GM18519 (cell line): ENCODE measurements around the gene IL7R.
"Not testable (repeated sequence)": the region's sequence is repeated elsewhere in the genome, so short reads cannot be mapped to it uniquely, and the experiment has no call there.

Source experiments
- ATAC-seq: cut with Tn5 transposase; IDR thresholded peaks from one replicate; pipeline ENCODE4 v1.9.1; 2021; ENCODE audit warnings: mild to moderate bottlenecking, moderate library complexity; ENCODE audit not compliant: unreplicated experiment, low FRiP score

Gene IL7R

DNA sequence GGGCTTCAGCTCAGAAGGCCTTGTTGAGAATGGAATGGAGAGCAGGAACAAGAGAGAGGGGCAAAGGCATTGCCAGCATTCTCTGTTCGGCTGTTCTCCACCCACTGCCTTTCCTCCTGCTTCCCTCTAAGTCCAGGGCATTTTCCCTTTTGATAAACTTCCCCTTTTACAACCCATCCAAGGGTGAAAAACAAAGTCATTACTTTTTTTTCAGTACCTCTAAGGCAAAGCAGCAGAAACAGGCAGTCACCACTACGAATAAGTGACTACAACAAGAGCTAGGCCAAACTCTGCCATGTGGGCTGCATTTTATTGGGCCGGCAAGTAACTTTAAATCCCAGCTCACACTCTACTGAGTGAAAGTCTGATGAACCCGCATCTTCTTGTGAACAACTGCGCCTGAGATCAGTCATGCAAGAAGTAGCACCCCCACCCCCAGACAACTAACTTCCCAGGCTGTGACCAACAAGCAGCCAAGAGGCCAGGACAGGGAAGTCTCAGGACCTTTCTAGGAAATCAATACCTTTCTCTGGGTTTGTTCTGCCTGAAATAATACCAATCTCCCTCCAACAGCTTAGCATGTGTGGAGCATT is 13.1 kb downstream of the IL7R start:
- ATAC-seq, result no peak

DNA sequence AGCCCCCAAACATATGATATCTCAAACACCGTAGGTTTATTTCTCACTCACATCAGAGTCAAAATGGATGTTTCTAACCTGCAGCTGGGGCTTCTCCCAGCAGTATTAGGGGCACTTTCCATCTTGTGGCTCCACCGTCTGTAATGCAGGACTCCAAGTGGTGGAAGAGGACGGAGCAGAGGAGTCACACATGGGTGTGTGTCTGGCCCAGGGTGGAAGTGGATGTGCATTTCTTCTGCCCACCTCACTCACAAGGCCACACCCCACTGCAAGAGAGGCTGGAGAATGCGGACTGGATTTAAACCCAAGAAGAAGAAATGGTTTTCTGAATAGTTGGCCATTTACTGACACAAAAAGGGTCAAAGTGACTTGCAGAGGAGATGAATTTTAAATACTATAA is 13.9 kb downstream of the IL7R start:
- no peak for ATAC-seq

DNA sequence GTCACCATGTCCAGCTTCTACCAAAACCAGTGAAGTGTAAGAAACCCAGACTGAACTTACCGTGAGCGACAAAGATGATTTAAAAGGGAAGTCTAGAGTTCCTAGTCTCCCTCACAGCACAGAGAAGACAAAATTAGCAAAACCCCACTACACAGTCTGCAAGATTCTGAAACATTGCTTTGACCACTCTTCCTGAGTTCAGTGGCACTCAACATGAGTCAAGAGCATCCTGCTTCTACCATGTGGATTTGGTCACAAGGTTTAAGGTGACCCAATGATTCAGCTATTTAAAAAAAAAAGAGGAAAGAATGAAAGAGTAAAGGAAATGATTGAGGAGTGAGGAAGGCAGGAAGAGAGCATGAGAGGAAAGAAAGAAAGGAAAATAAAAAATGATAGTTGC is 19.8 kb downstream of the IL7R start:
- ATAC-seq, result peak; percentile 71

GRCh38 chr5:35876922-35877321 is 20.2 kb downstream of the IL7R start:
- ATAC-seq, result no peak

DNA sequence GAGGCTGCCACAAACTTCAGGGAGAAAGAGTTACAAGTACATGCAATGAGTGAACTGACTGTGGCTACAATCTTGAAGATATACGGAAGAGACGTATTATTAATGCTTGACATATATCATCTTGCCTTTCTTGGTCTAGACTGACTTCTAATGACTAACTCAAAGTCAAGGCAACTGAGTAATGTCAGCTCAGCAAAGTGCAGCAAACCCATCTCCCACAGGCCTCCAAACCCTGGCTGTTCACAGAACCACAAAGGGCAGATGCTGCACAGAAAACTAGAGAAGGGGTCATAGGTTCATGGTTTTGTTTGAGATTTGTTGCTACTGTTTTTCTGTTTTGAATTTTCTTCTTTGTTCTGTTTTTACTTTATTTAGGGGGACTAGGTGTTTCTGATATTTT is 21.0 kb downstream of the IL7R start:
- no peak for ATAC-seq

DNA sequence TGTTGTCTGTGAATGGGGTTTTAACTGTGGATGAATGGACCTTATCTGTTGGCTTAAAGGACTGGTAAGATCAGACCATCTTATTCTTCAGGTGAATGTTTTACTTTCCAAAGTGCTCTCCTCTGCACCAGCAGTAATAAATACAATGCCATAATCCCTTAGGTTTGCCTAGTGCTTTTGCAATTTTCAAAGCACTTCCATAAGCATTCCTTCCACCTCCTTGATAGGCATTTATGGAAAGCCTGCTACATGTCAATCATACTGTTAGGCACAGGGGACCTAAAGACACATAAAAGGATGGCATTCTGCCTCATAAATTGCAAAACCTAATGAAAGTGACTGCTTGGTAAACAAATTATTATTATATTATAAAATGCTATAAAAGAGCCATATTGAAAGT is 21.4 kb downstream of the IL7R start:
- no peak for ATAC-seq

DNA sequence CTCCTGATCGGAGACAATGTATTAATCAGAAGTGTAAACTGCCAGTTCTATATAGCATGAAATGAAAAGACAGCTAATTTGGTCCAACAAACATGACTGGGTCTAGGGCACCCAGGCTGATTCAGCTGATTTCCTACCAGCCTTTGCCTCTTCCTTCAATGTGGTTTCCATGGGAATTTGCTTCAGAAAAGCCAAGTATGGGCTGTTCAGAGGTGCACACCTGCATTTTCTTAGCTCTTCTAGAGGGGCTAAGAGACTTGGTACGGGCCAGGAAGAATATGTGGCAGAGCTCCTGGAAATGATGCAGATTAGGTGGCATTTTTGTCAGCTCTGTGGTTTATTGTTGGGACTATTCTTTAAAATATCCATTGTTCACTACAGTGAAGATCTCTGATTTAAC is 22.4 kb downstream of the IL7R start:
- no peak for ATAC-seq

DNA sequence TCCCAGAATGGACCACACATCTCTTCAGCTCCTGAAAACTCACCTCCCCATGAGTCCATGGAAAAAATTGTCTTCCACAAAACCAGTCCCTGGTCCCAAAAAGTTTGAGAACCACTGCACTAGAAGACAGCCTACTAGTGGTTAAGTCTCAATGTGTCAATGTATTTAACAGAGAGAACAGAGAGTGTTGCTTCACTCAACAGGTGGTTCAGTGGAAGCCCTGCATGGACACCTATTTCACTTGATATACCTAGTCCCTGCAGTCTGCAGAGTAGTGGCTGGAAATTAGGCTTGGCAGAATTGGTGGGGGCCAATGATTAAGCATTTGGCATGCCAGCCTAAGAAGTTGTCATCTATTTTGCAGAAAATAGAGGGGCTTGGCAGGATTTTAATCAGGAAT is 23.0 kb downstream of the IL7R start:
- ATAC-seq, result no peak

DNA sequence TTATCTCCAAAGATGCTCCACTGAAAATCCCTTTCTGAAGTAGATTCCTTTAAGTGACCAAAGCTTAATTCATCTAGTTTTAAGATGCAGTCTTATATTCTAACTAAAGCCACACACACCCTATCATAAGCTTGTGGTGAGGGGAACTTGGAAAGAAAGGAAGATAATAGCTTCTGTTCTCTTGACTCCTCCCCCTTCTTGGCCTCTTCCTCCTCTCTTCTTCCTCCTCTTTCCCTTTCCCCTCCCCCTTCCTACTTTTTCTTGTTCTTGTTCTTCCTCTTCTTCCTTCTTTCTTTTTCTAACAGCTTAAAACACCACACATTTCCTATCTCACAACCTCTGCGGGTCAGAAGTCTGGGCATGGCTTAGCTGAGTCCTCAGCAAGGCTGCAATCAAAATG is 23.5 kb downstream of the IL7R start:
- no peak for ATAC-seq

DNA sequence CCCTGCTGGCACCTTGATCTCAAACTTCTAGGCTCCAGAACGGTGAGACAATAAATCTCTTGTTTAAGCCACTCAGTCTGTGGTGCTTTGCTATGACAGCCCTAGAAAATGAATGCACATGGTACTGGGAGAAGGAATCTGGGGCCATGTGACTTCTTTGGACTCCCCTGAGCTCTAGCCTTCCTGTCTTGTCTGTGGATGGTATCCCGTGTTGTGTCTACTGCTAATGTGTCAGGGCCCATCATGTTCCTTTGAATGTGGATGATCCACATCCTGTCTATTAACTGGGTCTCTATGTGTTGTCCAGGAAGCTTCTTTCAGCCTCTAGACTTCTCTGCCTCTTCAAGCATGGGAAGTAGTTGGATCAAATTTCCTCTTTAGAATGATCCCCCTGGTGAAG is 25.1 kb downstream of the IL7R start:
- no peak for ATAC-seq

GRCh38 chr5:35884191-35884769 is 27.6 kb downstream of the IL7R start:
- ATAC-seq, result peak; percentile 88

GRCh38 chr5:35884773-35885172 is 28.1 kb downstream of the IL7R start:
- peak; percentile 22 for ATAC-seq

- no peak for ATAC-seq
Measured at GRCh38 chr5:35886381-35886780, 29.7 kb downstream of the IL7R start.

DNA sequence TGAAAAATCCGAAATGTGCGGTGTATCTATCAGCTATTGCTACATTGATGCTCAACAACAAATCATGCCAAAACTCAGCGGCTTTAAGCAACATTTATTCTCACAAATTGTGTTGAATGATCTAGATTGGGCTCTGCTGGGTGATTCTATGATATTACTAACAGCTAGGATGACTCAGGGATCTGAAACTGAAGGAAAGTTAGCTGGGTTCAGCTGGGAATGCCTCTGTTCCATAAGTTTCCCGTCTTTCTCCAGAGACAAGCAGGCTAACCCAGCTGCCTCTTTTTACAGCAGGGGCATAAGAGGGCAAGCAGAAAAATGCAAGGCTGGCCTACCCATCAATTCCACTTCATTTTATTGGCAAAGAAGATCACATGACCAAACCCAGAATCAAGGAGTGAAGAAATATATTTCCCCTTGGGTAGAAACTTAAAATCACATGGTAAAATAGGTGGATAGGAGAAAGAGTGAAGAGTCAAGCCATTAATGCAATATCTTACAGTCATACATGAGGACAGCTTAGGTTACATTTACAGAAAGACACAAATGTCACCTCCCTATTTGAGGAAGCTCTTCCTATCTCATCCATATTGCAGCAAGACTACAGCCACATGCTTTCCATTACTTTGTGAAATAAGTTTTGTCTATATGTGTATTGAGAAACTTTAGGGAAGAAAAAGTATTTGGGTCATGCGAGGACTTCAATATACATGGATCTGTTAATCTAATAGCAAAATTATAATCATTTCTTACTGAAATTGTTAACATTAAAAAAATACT is 30.8 kb downstream of the IL7R start:
- no peak for ATAC-seq

- ATAC-seq, result no peak
Measured at GRCh38 chr5:35890021-35891020, 33.6 kb downstream of the IL7R start.

DNA sequence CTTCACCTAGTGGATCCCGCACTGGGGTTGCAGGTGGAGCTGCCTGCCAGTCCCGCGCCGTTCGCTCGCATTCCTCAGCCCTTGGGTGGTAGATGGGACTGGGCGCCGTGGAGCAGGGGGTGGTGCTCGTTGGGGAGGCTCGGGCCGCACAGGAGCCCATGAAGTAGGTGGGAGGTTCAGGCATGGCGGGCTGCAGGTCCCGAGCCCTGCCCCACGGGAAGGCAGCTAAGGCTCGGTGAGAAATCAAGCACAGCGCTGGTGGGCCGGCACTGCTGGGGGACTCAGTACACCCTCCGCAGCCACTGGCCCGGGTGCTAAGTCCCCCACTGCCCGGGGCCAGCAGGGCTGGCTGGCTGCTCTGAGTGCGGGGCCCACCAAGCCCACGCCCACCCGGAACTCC is 36.1 kb downstream of the IL7R start:
- not testable (repeated sequence) for ATAC-seq

GRCh38 chr5:35894131-35894530 is 37.4 kb downstream of the IL7R start:
- ATAC-seq, result no peak

GRCh38 chr5:35898952-35899660 is 42.4 kb downstream of the IL7R start:
- no peak for ATAC-seq

GRCh38 chr5:35899800-35900199 is 43.1 kb downstream of the IL7R start:
- no peak for ATAC-seq
